ENCODE results near the gene SPRR5.

DNA sequence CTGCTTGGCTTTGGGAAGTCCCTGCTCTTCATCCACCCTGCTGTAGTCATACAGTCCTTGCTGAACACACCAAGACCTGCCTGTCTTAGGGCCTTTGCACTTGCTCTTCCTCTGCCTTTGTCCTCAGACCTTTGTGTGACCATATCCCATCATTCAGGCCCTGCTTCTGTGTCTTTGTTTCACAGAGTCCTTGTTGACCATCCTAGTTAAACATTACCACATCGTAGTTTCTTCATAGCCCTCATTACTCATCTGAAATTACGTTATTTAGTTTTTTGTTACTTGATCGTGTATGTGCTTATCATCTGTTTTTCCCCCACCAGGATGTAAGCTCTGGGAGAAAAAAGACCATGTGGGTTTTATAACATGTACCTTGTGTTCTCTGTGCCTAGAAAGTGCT, 18.3 kb upstream of the SPRR5 start:
- TF ChIP-seq CTCF (optimal IDR thresholded peaks at IDR 0.05 in 1 of 3, IDR thresholded peaks at IDR 0.05 in 1 of 3, conservative IDR thresholded peaks at IDR 0.05 in 1 of 3; ENCODE audit: extremely low read depth in 1 of 3, insufficient read depth in 2 of 3, low read length in 3 of 3) (no peak), EZH2 (IDR thresholded peaks at IDR 0.05; ENCODE audit: low read length) (no peak)

Measured in keratinocyte (primary cell).